BE2C (cell line): ENCODE results near the gene OAS2.

Experiments used
- DNase-seq: peaks from one replicate; pipeline ENCODE4 v3.0.0-alpha.2; 2020
- H3K27me3 ChIP-seq: fragments of 250-450 bp; sonication (Bioruptor Pico); 2 replicates; pipeline ENCODE4 v1.5.1; 2020; ENCODE audit warnings: mild to moderate bottlenecking
- H3K36me3 ChIP-seq: fragments of 250-450 bp; sonication (Bioruptor Pico); 2 replicates; pipeline ENCODE4 v1.5.1; 2020; ENCODE audit warnings: mild to moderate bottlenecking
- H3K4me1 ChIP-seq: fragments of 250-450 bp; sonication (Bioruptor Pico); 2 replicates; pipeline ENCODE4 v1.5.1; 2020
- H3K4me3 ChIP-seq: 2 replicates; pipeline ENCODE4 v1.5.1; 2011; ENCODE audit warnings: low read depth, low read length
- H3K9me3 ChIP-seq: fragments of 250-450 bp; sonication (Bioruptor Pico); 2 replicates; pipeline ENCODE4 v1.5.1; 2020
- TF ChIP-seq, protein P1 (sequence below): IDR thresholded peaks from 2 replicates; pipeline ENCODE4 v1.5.1; 2012; ENCODE audit warnings: mild to moderate bottlenecking, low read depth, low read length

The OAS2 gene

GRCh38 chr12:112965643-112966042 lies 12.7 kb upstream of the OAS2 start:
- H3K36me3 ChIP-seq: peaks cover 89% of the 10 kb centered on the region
- TF ChIP-seq, protein P1, sequence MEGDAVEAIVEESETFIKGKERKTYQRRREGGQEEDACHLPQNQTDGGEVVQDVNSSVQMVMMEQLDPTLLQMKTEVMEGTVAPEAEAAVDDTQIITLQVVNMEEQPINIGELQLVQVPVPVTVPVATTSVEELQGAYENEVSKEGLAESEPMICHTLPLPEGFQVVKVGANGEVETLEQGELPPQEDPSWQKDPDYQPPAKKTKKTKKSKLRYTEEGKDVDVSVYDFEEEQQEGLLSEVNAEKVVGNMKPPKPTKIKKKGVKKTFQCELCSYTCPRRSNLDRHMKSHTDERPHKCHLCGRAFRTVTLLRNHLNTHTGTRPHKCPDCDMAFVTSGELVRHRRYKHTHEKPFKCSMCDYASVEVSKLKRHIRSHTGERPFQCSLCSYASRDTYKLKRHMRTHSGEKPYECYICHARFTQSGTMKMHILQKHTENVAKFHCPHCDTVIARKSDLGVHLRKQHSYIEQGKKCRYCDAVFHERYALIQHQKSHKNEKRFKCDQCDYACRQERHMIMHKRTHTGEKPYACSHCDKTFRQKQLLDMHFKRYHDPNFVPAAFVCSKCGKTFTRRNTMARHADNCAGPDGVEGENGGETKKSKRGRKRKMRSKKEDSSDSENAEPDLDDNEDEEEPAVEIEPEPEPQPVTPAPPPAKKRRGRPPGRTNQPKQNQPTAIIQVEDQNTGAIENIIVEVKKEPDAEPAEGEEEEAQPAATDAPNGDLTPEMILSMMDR: no peak

GRCh38 chr12:112967306-112967705 lies 11.0 kb upstream of the OAS2 start:
- Histone ChIP-seq H3K27me3 (no peaks in the 10 kb centered on the region), H3K36me3 (peaks cover 73% of the 10 kb centered on the region), H3K9me3 (no peaks in the 10 kb centered on the region), H3K4me3 (no peak overlapping the region), H3K4me1 (peaks cover 6% of the 10 kb centered on the region)
- no peak for DNase-seq
- TF ChIP-seq, protein P1: no peak

More at GRCh38 chr12:112965643-112966042, 12.7 kb upstream of the OAS2 start:
- Histone ChIP-seq H3K4me3 (no peak overlapping the region), H3K4me1 (no peaks in the 10 kb centered on the region; the same call in 1 of the 2 replicates), H3K27me3 (no peaks in the 10 kb centered on the region), H3K9me3 (no peaks in the 10 kb centered on the region)
- DNase-seq: no peak

GRCh38 chr12:112967858-112968257 lies 10.5 kb upstream of the OAS2 start:
- H3K9me3 ChIP-seq: no peaks in the 10 kb centered on the region
- no peaks in the 10 kb centered on the region for H3K27me3 ChIP-seq
- no peak for DNase-seq
- TF ChIP-seq, protein P1: no peak
- no peak overlapping the region for H3K4me3 ChIP-seq
- H3K4me1 ChIP-seq: peaks cover 6% of the 10 kb centered on the region
- peaks cover 68% of the 10 kb centered on the region for H3K36me3 ChIP-seq

- H3K36me3 ChIP-seq: peaks cover 49% of the 10 kb centered on the region
- DNase-seq: no peak
- peaks cover 15% of the 10 kb centered on the region for H3K4me1 ChIP-seq
- no peak overlapping the region for H3K4me3 ChIP-seq
- no peaks in the 10 kb centered on the region for H3K9me3 ChIP-seq
- no peaks in the 10 kb centered on the region for H3K27me3 ChIP-seq
- TF ChIP-seq, protein P1: no peak
These were observed 8.6 kb upstream of the OAS2 start for GRCh38 chr12:112969547-112970306.

- no peak overlapping the region for H3K4me3 ChIP-seq
These were observed 7.9 kb upstream of the OAS2 start for GRCh38 chr12:112970391-112970790.

DNA sequence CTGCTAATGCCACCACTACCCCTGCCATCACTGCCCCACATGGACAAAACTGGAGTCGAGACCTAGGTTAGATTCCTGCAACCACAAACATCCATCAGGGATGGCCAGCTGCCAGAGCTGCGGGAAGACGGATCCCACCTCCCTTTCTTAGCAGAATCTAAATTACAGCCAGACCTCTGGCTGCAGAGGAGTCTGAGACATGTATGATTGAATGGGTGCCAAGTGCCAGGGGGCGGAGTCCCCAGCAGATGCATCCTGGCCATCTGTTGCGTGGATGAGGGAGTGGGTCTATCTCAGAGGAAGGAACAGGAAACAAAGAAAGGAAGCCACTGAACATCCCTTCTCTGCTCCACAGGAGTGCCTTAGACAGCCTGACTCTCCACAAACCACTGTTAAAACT lies 7.1 kb upstream of the OAS2 start:
- H3K4me1 ChIP-seq: peaks cover 16% of the 10 kb centered on the region
- no peaks in the 10 kb centered on the region for H3K9me3 ChIP-seq
- H3K36me3 ChIP-seq: peaks cover 34% of the 10 kb centered on the region
- TF ChIP-seq, protein P1: no peak
- H3K27me3 ChIP-seq: no peaks in the 10 kb centered on the region
- DNase-seq: peak; percentile 79
- no peak overlapping the region for H3K4me3 ChIP-seq

More at GRCh38 chr12:112970391-112970790, 7.9 kb upstream of the OAS2 start:
- Histone ChIP-seq H3K27me3 (no peaks in the 10 kb centered on the region), H3K36me3 (peaks cover 42% of the 10 kb centered on the region), H3K4me1 (peaks cover 16% of the 10 kb centered on the region), H3K9me3 (no peaks in the 10 kb centered on the region)
- TF ChIP-seq, protein P1: no peak
- no peak for DNase-seq
